Astrocyte (in vitro differentiated cells and primary cell): ENCODE measurements around the gene FKBP1B. TPM values are rescaled to one million over a fixed set of nuclear protein-coding genes. Genes with fewer than 3 reads are reported as not detected.

Experiments
- DNase-seq: peaks from one replicate; pipeline ENCODE4 v3.0.0-alpha.2; 2010; ENCODE audit warnings: low read depth
- FAIRE-seq: peaks from 2 replicates; lab custom pipeline; 2011; peaks lifted over from hg19 to GRCh38; lab: Jason Lieb, UNC
- H2AFZ ChIP-seq: 2 replicates; pipeline ENCODE4 v1.6.0; 2012; ENCODE audit warnings: low read depth, low read length, inconsistent platforms
- H3K27ac ChIP-seq: 2 replicates; pipeline ENCODE4 v1.5.1; 2011; ENCODE audit warnings: low read depth, low read length, inconsistent platforms
- H3K27me3 ChIP-seq: 2 replicates; pipeline ENCODE4 v1.6.0; 2011; ENCODE audit warnings: low read length, inconsistent platforms; ENCODE audit not compliant: insufficient read depth
- H3K36me3 ChIP-seq: 2 replicates; pipeline ENCODE4 v1.5.1; 2011; ENCODE audit warnings: low read length, inconsistent platforms; ENCODE audit not compliant: insufficient read depth
- H3K4me1 ChIP-seq: 2 replicates; pipeline ENCODE4 v1.5.1; 2011; ENCODE audit warnings: low read length, inconsistent platforms; ENCODE audit not compliant: insufficient read depth
- H3K4me2 ChIP-seq: 2 replicates; pipeline ENCODE4 v1.6.0; 2012; ENCODE audit warnings: low read length, inconsistent platforms
- H3K4me3 ChIP-seq: 2 replicates; pipeline ENCODE4 v1.5.1; 2011; ENCODE audit warnings: low read depth, mild to moderate bottlenecking, low read length, inconsistent platforms; ENCODE audit not compliant: insufficient read depth
- H3K79me2 ChIP-seq: 2 replicates; pipeline ENCODE4 v1.6.0; 2012; ENCODE audit warnings: mild to moderate bottlenecking, low read length, inconsistent platforms; ENCODE audit not compliant: insufficient read depth
- H3K9ac ChIP-seq: 2 replicates; pipeline ENCODE4 v1.6.0; 2012; ENCODE audit warnings: mild to moderate bottlenecking, low read length, inconsistent platforms
- H3K9me3 ChIP-seq: 2 replicates; pipeline ENCODE4 v1.5.1; 2012; ENCODE audit warnings: low read depth, mild to moderate bottlenecking, low read length, inconsistent platforms; ENCODE audit not compliant: insufficient read depth
- H4K20me1 ChIP-seq: 2 replicates; pipeline ENCODE4 v1.6.0; 2012; ENCODE audit warnings: low read length, inconsistent platforms; ENCODE audit not compliant: insufficient read depth
- H3K27ac Mint-ChIP-seq: one replicate; pipeline ENCODE4 v1.8.0; 2021; ENCODE audit warnings: mild to moderate bottlenecking, mixed read lengths; ENCODE audit not compliant: unreplicated experiment
- H3K27me3 Mint-ChIP-seq: one replicate; pipeline ENCODE4 v1.8.0; 2021; ENCODE audit warnings: low read depth, mixed read lengths; ENCODE audit not compliant: unreplicated experiment
- H3K36me3 Mint-ChIP-seq: one replicate; pipeline ENCODE4 v1.8.0; 2021; ENCODE audit warnings: low read depth, mixed read lengths; ENCODE audit not compliant: unreplicated experiment
- H3K4me1 Mint-ChIP-seq: one replicate; pipeline ENCODE4 v1.8.0; 2021; ENCODE audit warnings: low read depth, mixed read lengths; ENCODE audit not compliant: unreplicated experiment
- H3K4me3 Mint-ChIP-seq: one replicate; pipeline ENCODE4 v1.8.0; 2021; ENCODE audit warnings: mild to moderate bottlenecking, moderate library complexity, mixed read lengths; ENCODE audit not compliant: unreplicated experiment
- H3K9me3 Mint-ChIP-seq: one replicate; pipeline ENCODE4 v1.8.0; 2021; ENCODE audit warnings: mild to moderate bottlenecking, mixed read lengths; ENCODE audit not compliant: unreplicated experiment
- EZH2 ChIP-seq: IDR thresholded peaks from 2 replicates; pipeline ENCODE4 v1.6.1; 2012; ENCODE audit warnings: mild to moderate bottlenecking, low read length, inconsistent platforms; ENCODE audit not compliant: insufficient read depth
- total RNA-seq: library from RNA; stranded (reverse); gene quantifications from 2 replicates; pipeline ENCODE4 v1.2.1, GENCODE V29; 2021
- TF ChIP-seq, protein P1 (sequence below): IDR thresholded peaks from 2 replicates; pipeline ENCODE4 v1.5.1; 2011; ENCODE audit warnings: low read depth, mild to moderate bottlenecking, inconsistent platforms, low read length, moderate library complexity; ENCODE audit not compliant: insufficient read depth

Gene FKBP1B
- total RNA-seq, 1 donor from 2014 or later = 19.4 TPM

- no peak for DNase-seq
- Histone ChIP-seq H4K20me1 (no peaks in the 10 kb centered on the region), H3K4me1 (peaks cover 7% of the 10 kb centered on the region), H3K79me2 (peaks cover 3% of the 10 kb centered on the region), H3K4me3 (no peak overlapping the region), H2AFZ (no peak overlapping the region), H3K9ac (no peak overlapping the region), H3K4me2 (no peak overlapping the region), H3K36me3 (no peaks in the 10 kb centered on the region), H3K27me3 (no peaks in the 10 kb centered on the region), H3K9me3 (no peaks in the 10 kb centered on the region), H3K27ac (no peak overlapping the region)
- H3K4me1 Mint-ChIP-seq = peaks cover 3% of the 10 kb centered on the region
- TF ChIP-seq, protein P1, sequence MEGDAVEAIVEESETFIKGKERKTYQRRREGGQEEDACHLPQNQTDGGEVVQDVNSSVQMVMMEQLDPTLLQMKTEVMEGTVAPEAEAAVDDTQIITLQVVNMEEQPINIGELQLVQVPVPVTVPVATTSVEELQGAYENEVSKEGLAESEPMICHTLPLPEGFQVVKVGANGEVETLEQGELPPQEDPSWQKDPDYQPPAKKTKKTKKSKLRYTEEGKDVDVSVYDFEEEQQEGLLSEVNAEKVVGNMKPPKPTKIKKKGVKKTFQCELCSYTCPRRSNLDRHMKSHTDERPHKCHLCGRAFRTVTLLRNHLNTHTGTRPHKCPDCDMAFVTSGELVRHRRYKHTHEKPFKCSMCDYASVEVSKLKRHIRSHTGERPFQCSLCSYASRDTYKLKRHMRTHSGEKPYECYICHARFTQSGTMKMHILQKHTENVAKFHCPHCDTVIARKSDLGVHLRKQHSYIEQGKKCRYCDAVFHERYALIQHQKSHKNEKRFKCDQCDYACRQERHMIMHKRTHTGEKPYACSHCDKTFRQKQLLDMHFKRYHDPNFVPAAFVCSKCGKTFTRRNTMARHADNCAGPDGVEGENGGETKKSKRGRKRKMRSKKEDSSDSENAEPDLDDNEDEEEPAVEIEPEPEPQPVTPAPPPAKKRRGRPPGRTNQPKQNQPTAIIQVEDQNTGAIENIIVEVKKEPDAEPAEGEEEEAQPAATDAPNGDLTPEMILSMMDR = no peak
- no peak for TF ChIP-seq EZH2
- no peak overlapping the region for H3K27ac Mint-ChIP-seq
- no peak overlapping the region for H3K4me3 Mint-ChIP-seq
- H3K9me3 Mint-ChIP-seq = no peaks in the 10 kb centered on the region
- no peak for FAIRE-seq
- peaks cover 6% of the 10 kb centered on the region for H3K36me3 Mint-ChIP-seq
- H3K27me3 Mint-ChIP-seq = no peaks in the 10 kb centered on the region
These were observed 2.3 kb downstream of the FKBP1B start for GRCh38 chr2:24051833-24052232.

DNA sequence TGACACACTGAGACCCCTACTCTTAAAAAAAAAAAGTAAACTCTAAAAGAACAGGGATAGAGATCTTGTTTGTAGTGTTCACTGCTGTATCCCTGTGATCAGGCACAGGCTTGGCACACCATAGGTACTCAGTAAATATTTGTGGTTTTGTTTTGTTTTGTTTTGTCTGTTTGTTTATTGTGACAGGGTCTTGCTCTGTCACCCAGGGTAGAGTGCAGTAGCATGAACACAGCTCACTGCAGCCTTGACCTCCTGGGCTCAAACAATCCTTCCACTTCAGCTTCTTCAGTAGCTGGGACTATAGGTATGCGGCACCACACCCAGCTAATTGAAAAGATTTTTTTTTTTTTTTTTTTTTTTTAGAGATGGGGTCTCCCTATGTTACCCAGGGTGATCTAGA lies 3.4 kb downstream of the FKBP1B start:
- no peak overlapping the region for H3K4me2 ChIP-seq
- Mint-ChIP-seq H3K4me3 (no peak overlapping the region), H3K9me3 (no peaks in the 10 kb centered on the region), H3K36me3 (peaks cover 6% of the 10 kb centered on the region), H3K4me1 (no peaks in the 10 kb centered on the region), H3K27me3 (no peaks in the 10 kb centered on the region), H3K27ac (no peak overlapping the region)
- H3K79me2 ChIP-seq = no peaks in the 10 kb centered on the region
- DNase-seq (no peak), FAIRE-seq (no peak)
- H3K4me1 ChIP-seq = peaks cover 7% of the 10 kb centered on the region
- no peaks in the 10 kb centered on the region for H4K20me1 ChIP-seq
- no peaks in the 10 kb centered on the region for H3K9me3 ChIP-seq
- H2AFZ ChIP-seq = no peak overlapping the region
- H3K27me3 ChIP-seq = no peaks in the 10 kb centered on the region
- no peak overlapping the region for H3K9ac ChIP-seq
- no peak overlapping the region for H3K4me3 ChIP-seq
- no peak for TF ChIP-seq EZH2
- TF ChIP-seq, protein P1 = no peak
- no peaks in the 10 kb centered on the region for H3K36me3 ChIP-seq
- no peak overlapping the region for H3K27ac ChIP-seq

DNA sequence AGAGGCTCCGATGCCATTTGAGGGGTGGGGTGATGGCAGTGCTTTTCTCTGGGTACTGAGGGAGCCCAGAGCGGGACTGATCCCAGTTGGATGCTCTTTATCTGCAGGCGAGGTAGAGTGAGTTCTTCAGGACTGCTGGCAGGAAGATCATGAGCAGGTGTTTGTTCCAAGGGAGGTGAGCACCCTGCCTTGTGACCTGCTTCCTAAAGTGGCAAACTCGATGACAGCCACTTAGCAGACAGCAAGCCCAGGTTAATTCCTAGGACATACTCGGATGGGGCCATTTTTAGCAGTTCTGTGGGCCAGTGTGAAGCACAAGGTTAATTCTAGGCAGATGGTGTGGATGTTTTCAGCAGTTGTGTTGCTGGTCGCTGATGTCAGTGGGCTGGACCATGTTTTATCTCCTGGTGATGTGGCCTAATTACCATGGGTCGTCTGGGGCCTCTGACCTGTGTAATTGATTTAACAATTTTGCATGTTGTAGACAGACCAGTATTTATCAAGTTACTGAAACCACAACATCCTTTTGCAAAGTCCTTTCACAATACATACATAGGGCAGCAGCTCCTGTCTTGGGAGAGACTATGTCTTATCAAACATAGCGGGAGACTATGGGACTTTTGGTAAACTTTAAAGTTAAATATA lies 4.9 kb downstream of the FKBP1B start:
- Mint-ChIP-seq H3K27ac (no peak overlapping the region), H3K36me3 (peaks cover 6% of the 10 kb centered on the region), H3K9me3 (no peaks in the 10 kb centered on the region), H3K4me1 (no peaks in the 10 kb centered on the region), H3K27me3 (no peaks in the 10 kb centered on the region), H3K4me3 (no peak overlapping the region)
- H3K27ac ChIP-seq = no peak overlapping the region
- no peaks in the 10 kb centered on the region for H3K36me3 ChIP-seq
- no peaks in the 10 kb centered on the region for H4K20me1 ChIP-seq
- no peaks in the 10 kb centered on the region for H3K79me2 ChIP-seq
- no peaks in the 10 kb centered on the region for H3K27me3 ChIP-seq
- no peak overlapping the region for H3K4me2 ChIP-seq
- DNase-seq (no peak), FAIRE-seq (no peak)
- no peak for TF ChIP-seq EZH2
- TF ChIP-seq, protein P1 = no peak
- H3K9me3 ChIP-seq = no peaks in the 10 kb centered on the region
- H2AFZ ChIP-seq = no peak overlapping the region
- H3K9ac ChIP-seq = no peak overlapping the region
- H3K4me3 ChIP-seq = no peak overlapping the region
- H3K4me1 ChIP-seq = no peaks in the 10 kb centered on the region
